Activated CD8-positive, alpha-beta memory T cell treated with anti-CD3 and anti-CD28 coated beads for 48 hours (primary cell): ENCODE results near the gene DENND11.

Source experiments
- DNase-seq, 3 experiments: peaks; one replicate each; pipeline ENCODE4 v3.0.0-alpha.2; 2020; ENCODE audit warnings: low read depth in 2 of 3, low spot score in 2 of 3

DENND11 gene

GRCh38 chr7:141702047-141702567 is at the start of gene DENND11:
DENND11 (minus strand) TSS chr7:141702166; CDS start chr7:141702153, 13 bp downstream.
- DNase-seq = peak in 2 of 3 experiments; percentile 11 to 36

- no peak for DNase-seq
Measured at GRCh38 chr7:141748396-141748795, 46.4 kb upstream of the DENND11 start.

GRCh38 chr7:141744131-141744530 is 42.2 kb upstream of the DENND11 start:
- no peak for DNase-seq

- no peak for DNase-seq
Measured at GRCh38 chr7:141742229-141742628, 40.3 kb upstream of the DENND11 start.

GRCh38 chr7:141739250-141739649 is 37.3 kb upstream of the DENND11 start:
- no peak for DNase-seq

- no peak for DNase-seq
Measured at GRCh38 chr7:141738592-141739013, 36.6 kb upstream of the DENND11 start.

GRCh38 chr7:141737836-141738591 is 36.0 kb upstream of the DENND11 start, which contains the start of gene SSBP1:
SSBP1 (plus strand) TSS chr7:141738358; CDS start chr7:141739167, 809 bp downstream.
- DNase-seq = peak; percentile 68 to 81 (median 79)

- no peak for DNase-seq
Measured at GRCh38 chr7:141737118-141737835, 35.3 kb upstream of the DENND11 start.

- DNase-seq = no peak
Measured at GRCh38 chr7:141731476-141732149, 29.6 kb upstream of the DENND11 start.

GRCh38 chr7:141729020-141729419 is 27.1 kb upstream of the DENND11 start:
- no peak for DNase-seq

- DNase-seq = no peak
Measured at GRCh38 chr7:141722529-141722928, 20.6 kb upstream of the DENND11 start.

- DNase-seq = no peak
Measured at GRCh38 chr7:141717450-141717849, 15.5 kb upstream of the DENND11 start.

- DNase-seq = no peak
Measured at GRCh38 chr7:141715794-141716689, 14.1 kb upstream of the DENND11 start.

- DNase-seq = no peak
Measured at GRCh38 chr7:141715018-141715417, 13.1 kb upstream of the DENND11 start.

GRCh38 chr7:141714571-141714970 is 12.6 kb upstream of the DENND11 start:
- DNase-seq = no peak

- no peak for DNase-seq
Measured at GRCh38 chr7:141713890-141714289, 11.9 kb upstream of the DENND11 start.

- no peak for DNase-seq
Measured at GRCh38 chr7:141712603-141713255, 10.8 kb upstream of the DENND11 start.

GRCh38 chr7:141710301-141710700 is 8.3 kb upstream of the DENND11 start:
- no peak for DNase-seq

GRCh38 chr7:141709749-141710148 is 7.8 kb upstream of the DENND11 start:
- no peak for DNase-seq

- no peak for DNase-seq
Measured at GRCh38 chr7:141709318-141709717, 7.4 kb upstream of the DENND11 start.
